ENCODE measurements around the gene SLC6A1.

DNA sequence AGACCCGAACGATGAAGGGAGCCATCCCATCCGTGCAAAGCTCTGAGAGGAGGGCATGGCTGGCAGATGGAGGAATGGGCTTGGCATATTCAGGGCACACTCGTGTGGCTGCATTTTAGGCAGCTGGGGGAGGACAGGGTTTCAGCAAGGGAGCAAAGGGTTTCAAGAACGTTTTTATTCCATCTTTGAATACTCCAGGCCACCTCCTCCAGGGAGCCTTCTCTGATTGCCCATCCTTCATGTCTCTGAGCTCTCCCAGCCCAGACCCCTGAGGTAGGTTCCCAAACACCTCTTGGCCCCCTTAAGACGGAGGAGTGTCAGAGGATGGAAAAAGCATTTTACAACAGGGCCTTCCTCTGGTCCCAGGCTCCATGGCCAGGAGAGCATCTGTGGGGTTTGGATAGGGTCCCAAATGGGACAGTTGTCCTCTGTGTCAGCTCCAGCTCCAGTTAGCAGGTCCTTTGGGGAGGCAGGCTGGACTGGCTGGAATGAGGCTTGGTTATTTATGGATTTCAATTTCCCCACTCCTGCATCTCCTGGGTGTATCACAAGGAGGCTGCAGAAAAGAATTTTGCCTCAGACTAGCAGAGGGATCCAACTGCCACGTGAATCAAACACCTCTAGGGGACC, 17.7 kb upstream of the SLC6A1 start:
- TF ChIP-seq, protein P1, sequence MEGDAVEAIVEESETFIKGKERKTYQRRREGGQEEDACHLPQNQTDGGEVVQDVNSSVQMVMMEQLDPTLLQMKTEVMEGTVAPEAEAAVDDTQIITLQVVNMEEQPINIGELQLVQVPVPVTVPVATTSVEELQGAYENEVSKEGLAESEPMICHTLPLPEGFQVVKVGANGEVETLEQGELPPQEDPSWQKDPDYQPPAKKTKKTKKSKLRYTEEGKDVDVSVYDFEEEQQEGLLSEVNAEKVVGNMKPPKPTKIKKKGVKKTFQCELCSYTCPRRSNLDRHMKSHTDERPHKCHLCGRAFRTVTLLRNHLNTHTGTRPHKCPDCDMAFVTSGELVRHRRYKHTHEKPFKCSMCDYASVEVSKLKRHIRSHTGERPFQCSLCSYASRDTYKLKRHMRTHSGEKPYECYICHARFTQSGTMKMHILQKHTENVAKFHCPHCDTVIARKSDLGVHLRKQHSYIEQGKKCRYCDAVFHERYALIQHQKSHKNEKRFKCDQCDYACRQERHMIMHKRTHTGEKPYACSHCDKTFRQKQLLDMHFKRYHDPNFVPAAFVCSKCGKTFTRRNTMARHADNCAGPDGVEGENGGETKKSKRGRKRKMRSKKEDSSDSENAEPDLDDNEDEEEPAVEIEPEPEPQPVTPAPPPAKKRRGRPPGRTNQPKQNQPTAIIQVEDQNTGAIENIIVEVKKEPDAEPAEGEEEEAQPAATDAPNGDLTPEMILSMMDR (IDR thresholded peaks at IDR 0.05; ENCODE audit: low read depth, low read length, missing input control) = no peak
- TF ChIP-seq RXRA (IDR thresholded peaks at IDR 0.05) (no peak), RAD21 (IDR thresholded peaks at IDR 0.05) (no peak), EGR1 (IDR thresholded peaks at IDR 0.05; ENCODE audit: low read depth in 2 of 2) (no peak), YY1 (IDR thresholded peaks at IDR 0.05) (no peak), FOXA1 (IDR thresholded peaks at IDR 0.05) (no peak), SP1 (IDR thresholded peaks at IDR 0.05) (no peak)

Measured in liver (tissue), 3 donors.